GM19395 (cell line): ENCODE results near the gene KCNE2.

ENCODE experiments used
- ATAC-seq: cut with Tn5 transposase; IDR thresholded peaks from one replicate; pipeline ENCODE4 v1.9.1; 2021; ENCODE audit warnings: mild to moderate bottlenecking, moderate library complexity; ENCODE audit not compliant: unreplicated experiment

Gene KCNE2

GRCh38 chr21:34363733-34364132, at the start of gene KCNE2:
TSS of gene KCNE2 (plus strand) at chr21:34364006. CDS start at chr21:34370479, 6,473 bp downstream.
- no peak for ATAC-seq

GRCh38 chr21:34319585-34319984, 44.2 kb upstream of the KCNE2 start:
- ATAC-seq, result no peak

GRCh38 chr21:34320011-34320410, 43.8 kb upstream of the KCNE2 start:
- ATAC-seq, result no peak

- no peak for ATAC-seq
Measured at GRCh38 chr21:34330055-34330454, 33.8 kb upstream of the KCNE2 start.

GRCh38 chr21:34331726-34332125, 32.1 kb upstream of the KCNE2 start:
- ATAC-seq, result no peak

- no peak for ATAC-seq
Measured at GRCh38 chr21:34332347-34332746, 31.5 kb upstream of the KCNE2 start.

GRCh38 chr21:34333121-34333739, 30.6 kb upstream of the KCNE2 start:
- no peak for ATAC-seq

- no peak for ATAC-seq
Measured at GRCh38 chr21:34335316-34335715, 28.5 kb upstream of the KCNE2 start.

- ATAC-seq, result no peak
Measured at GRCh38 chr21:34336245-34336644, 27.6 kb upstream of the KCNE2 start.

- ATAC-seq, result no peak
Measured at GRCh38 chr21:34336756-34337391, 26.9 kb upstream of the KCNE2 start.

GRCh38 chr21:34337741-34338140, 26.1 kb upstream of the KCNE2 start:
- no peak for ATAC-seq

GRCh38 chr21:34338226-34338625, 25.6 kb upstream of the KCNE2 start:
- ATAC-seq, result no peak

GRCh38 chr21:34340061-34340460, 23.7 kb upstream of the KCNE2 start:
- ATAC-seq, result no peak

- ATAC-seq, result no peak
Measured at GRCh38 chr21:34342476-34342875, 21.3 kb upstream of the KCNE2 start.

GRCh38 chr21:34343347-34343746, 20.5 kb upstream of the KCNE2 start:
- no peak for ATAC-seq

GRCh38 chr21:34343838-34344381, 19.9 kb upstream of the KCNE2 start:
- ATAC-seq, result no peak

GRCh38 chr21:34344584-34344983, 19.2 kb upstream of the KCNE2 start:
- ATAC-seq, result no peak

- ATAC-seq, result no peak
Measured at GRCh38 chr21:34345091-34345871, 18.5 kb upstream of the KCNE2 start.

GRCh38 chr21:34345892-34346291, 17.9 kb upstream of the KCNE2 start:
- no peak for ATAC-seq

- ATAC-seq, result no peak
Measured at GRCh38 chr21:34348890-34349519, 14.8 kb upstream of the KCNE2 start.

- peak; percentile 66 for ATAC-seq
Measured at GRCh38 chr21:34351786-34352241, 12.0 kb upstream of the KCNE2 start.
